Stimulated activated CD4-positive, alpha-beta T cell treated with anti-CD3 and anti-CD28 coated beads, TNF-alpha, amount 100 ng/mL, for 48 hours (primary cell): ENCODE results near the gene MYBPH.

Experiments
- DNase-seq, 3 donors: peaks; one replicate each; pipeline ENCODE4 v3.0.0-alpha.2; 2020; ENCODE audit warnings: low read depth in 3 of 3

Gene MYBPH

GRCh38 chr1:203175237-203175826, at the start of gene MYBPH:
Gene MYBPH (minus strand): TSS chr1:203175826. CDS start chr1:203175755, 71 bp downstream.
- no peak for DNase-seq

- no peak for DNase-seq
These were observed 49.4 kb upstream of the MYBPH start for GRCh38 chr1:203225071-203225470.

GRCh38 chr1:203223012-203223775, 47.6 kb upstream of the MYBPH start:
- DNase-seq, result no peak

- DNase-seq, result no peak
These were observed 44.3 kb upstream of the MYBPH start for GRCh38 chr1:203219934-203220333.

- no peak for DNase-seq
These were observed 43.5 kb upstream of the MYBPH start for GRCh38 chr1:203219171-203219570.

- no peak for DNase-seq
These were observed 42.0 kb upstream of the MYBPH start for GRCh38 chr1:203217668-203218067.

GRCh38 chr1:203217139-203217655, 41.6 kb upstream of the MYBPH start:
- no peak for DNase-seq

GRCh38 chr1:203216274-203217138, 40.9 kb upstream of the MYBPH start:
- peak; percentile 10 to 36 (median 29) for DNase-seq

GRCh38 chr1:203215573-203215972, 39.9 kb upstream of the MYBPH start:
- no peak for DNase-seq

- no peak for DNase-seq
These were observed 39.2 kb upstream of the MYBPH start for GRCh38 chr1:203214871-203215270.

GRCh38 chr1:203213126-203213525, 37.5 kb upstream of the MYBPH start:
- no peak for DNase-seq

- DNase-seq, result no peak
These were observed 36.2 kb upstream of the MYBPH start for GRCh38 chr1:203211812-203212211.

GRCh38 chr1:203210988-203211387, 35.4 kb upstream of the MYBPH start:
- no peak for DNase-seq

- no peak for DNase-seq
These were observed 34.7 kb upstream of the MYBPH start for GRCh38 chr1:203210350-203210749.

- no peak for DNase-seq
These were observed 32.6 kb upstream of the MYBPH start for GRCh38 chr1:203208181-203208580.

GRCh38 chr1:203207751-203208150, 32.1 kb upstream of the MYBPH start:
- DNase-seq, result no peak

- no peak for DNase-seq
These were observed 30.6 kb upstream of the MYBPH start for GRCh38 chr1:203206129-203206687.

- no peak for DNase-seq
These were observed 29.1 kb upstream of the MYBPH start for GRCh38 chr1:203204756-203205155.

- no peak for DNase-seq
These were observed 27.0 kb upstream of the MYBPH start for GRCh38 chr1:203202431-203203245.

GRCh38 chr1:203201516-203202205, 26.0 kb upstream of the MYBPH start:
- DNase-seq, result no peak
